Dermis microvascular lymphatic vessel endothelial cell (primary cell): ENCODE measurements around the gene SPN. TPM values are rescaled to one million over a fixed set of nuclear protein-coding genes. Genes with fewer than 3 reads are reported as not detected.
"Not testable (repeated sequence)": the region's sequence is repeated elsewhere in the genome, so short reads cannot be mapped to it uniquely, and the experiment has no call there.

Source experiments
- DNase-seq, 2 donors: peaks; one replicate each; pipeline versions ENCODE4 v3.0.0 to v3.0.0-alpha.2; 2010; ENCODE audit warnings: low read depth in 2 of 2
- total RNA-seq: library from RNA; depleted of rRNA; stranded (reverse); fragments of >200 nt; gene quantifications from 2 replicates; pipeline ENCODE4 v1.2.1, GENCODE V29; 2014

Gene SPN
- total RNA-seq, 1 donor from 2014 or later, result not detected

DNA sequence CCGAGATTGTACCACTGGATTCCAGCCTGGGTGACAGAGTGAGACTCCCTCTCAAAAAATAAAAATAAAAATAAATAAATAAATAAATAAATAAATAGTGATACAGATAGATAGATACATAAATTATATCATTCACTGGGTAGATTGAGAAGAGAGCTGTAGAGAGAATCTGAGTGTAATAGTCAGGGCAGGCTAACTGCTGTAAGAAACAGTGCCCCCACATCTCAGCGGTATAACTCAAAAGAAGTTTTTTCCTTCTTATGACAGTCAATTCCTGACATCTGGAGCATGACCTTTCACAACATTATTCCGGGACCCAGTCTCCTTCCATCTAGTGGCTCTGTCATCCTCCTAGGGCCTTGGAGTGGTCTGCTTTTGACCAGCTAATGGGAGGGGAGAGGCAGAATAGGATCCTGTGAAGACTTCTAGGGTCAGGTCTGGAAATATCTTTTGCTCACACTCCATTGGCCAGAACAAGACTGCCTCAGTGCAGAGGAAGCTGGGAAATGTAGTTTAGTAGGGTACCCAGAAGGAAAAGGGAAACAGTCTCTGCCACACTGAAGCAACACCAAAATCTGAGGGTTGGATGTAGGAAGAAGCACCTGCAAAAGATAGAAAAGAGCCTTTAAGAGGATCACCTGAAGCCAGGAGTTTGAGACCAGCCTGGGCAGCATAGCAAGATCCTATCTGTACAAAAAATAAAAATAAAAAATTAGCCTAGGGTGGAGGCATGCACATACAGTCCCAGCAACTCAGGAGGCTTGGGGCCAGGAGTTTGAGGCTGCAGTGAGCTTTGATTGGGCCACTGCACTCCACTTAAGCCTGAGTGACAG, 13.0 kb downstream of the SPN start:
- DNase-seq, result peak; percentile 2 to 27

DNA sequence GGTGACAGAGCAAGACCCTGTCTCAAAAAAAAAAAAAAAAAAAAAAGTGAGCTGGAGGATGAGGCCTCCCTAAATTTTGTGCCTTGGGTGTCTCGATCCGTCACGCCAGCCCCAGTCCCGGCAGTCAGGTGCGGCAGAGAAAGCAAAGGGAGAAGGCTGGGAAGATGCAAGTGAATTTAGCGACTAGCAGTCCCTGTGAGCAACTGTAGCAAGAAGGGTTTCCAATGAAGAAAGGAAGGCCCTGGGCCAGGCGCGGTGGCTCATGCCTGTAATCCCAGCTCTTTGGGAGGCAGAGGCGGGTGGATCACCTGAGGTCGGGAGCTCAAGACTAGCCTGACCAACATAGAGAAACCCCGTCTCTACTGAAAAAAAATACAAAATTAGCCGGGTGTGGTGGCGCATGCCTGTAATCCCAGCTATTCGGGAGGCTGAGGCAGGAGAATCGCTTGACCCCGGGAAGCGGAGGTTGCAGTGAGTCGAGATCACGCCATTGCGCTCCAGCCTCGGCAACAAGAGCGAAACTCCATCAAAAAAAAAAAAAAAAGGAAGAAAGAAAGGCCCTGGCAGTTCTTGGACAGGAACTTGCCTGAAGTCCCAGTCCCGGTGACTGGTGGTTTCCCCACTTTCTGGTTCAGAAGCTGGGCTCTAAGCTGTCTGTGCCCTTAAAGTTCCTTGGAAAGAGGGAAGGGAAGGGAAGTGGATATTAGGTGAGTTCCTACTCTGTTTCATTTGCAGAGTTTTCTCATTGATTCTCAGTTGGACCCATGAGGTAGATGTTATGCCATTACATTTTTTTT, 14.1 kb downstream of the SPN start:
- DNase-seq, result no peak

DNA sequence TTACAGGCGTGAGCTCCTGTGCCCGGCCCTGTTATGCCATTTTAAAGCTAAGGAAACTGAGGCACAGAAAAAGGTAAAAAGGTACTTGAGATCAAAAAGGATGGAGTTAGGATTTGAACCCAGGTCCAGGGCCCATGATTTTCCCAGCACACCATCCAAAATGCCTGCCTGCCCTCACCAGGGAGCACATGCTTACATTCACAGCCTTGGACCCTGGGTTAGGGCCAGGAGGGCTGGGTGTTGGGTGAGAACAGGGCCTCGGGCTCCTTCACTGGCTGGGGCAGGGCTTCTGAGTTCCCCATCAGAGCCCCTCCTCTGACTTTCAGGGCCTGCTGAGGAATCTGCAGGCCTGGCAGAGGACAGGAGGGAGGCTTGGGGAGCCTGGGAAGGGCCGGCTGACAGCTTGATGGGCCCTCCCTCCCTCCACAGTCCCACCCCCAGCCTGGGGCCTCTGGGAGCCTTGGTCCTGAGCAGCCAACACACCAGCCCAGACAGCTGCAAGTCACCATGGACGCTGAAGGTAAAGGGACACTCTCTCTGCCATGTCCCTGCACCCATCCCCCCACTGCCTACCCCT, 15.7 kb downstream of the SPN start, which contains the start of gene QPRT:
Gene QPRT (plus strand): TSS at position 490 of the 577 bp plus-strand sequence. CDS start 18 bp downstream, at position 508.
- DNase-seq, result no peak

DNA sequence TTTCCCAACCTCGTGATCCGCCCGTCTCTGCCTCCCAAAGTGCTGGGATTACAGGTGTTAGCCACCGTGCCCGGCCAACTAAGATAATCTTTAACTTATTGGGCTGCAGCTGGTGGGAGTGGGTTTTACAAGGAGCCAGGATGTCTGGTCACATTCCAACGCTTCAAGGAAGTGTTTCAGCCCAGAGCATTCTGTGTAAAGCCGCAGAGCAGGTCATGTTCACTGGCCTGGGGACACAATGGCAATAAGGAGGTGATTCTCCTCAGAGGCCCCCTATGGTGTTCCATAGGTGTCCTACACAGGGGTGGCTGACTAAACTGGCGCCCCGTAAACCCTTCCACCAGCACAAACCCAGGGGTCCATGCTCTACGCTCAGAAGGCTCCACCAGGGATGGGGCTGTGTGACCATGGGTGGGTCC, 17.1 kb downstream of the SPN start:
- DNase-seq, result no peak

DNA sequence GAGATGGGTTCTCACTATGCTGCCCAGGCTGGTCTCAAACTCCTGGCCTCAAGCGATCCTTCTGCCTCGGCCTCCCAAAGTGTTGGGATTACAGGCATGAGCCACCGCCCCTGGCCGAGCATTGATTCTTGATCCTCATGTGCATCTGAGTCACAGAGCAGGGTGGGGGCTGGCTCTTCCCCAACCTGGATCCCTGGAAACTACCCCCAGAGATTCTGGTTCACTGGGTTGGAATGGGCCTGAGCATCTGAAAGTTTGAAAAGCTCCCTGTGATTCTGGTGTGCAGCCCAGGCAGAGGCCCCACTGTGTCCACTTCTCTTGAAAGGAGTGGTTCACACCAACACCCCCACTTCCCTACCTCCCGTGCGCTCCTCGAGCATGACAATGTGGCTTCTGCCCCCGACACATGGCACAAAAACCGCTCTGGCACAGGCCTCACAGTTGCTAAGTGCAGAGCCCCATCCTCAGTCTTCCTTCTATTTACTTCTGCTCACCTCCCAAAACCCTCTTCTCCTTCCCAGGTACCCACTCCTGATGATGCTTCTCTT, 20.6 kb downstream of the SPN start:
- no peak for DNase-seq

DNA sequence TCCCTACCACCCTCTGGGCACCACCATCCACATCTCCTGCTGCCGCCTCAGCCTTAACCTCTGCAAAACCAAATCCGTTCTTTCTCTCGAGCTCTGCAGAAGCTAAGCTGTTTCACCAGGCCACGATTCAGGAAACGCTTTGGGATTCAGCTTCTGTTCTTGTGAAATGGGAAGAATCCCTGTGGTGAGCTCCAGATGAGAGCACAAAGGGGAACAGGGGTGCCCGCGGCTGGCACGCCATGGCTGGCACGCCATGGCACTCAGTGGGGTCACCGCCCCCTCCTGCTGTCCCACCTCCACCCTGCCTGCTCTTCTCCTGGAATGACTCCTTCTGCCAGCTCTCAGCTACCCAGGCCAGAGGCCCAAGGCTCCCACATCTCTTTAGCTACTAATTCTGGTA, 21.6 kb downstream of the SPN start:
- no peak for DNase-seq

DNA sequence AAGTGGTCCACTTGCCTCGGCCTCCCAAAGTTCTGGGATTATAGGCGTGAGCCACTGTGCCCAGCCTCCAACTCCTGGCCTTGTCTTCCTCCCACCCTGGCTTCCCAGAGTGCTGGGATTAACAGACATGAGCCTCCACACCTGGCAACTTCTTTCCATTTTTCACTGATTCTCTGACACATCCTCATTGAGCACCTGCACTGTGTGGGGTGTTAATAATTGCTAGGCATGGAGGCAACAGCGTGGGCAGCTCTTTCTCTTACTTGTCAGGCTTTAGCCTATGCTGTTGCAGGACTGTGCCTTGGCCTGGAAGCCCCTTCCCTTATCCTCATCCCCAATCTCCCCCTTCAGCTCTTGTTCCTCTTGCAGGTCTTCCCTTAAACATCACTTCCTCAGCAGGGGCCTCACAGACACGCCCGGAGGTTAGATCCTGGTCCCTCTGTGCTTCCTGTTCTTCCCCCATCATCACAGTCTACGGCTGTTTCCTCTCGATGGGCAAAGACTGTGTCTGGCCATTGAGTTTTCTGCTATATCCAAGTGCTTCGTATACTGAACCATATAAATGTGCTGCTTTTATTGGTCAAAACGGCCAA, 23.8 kb downstream of the SPN start:
- DNase-seq, result no peak

DNA sequence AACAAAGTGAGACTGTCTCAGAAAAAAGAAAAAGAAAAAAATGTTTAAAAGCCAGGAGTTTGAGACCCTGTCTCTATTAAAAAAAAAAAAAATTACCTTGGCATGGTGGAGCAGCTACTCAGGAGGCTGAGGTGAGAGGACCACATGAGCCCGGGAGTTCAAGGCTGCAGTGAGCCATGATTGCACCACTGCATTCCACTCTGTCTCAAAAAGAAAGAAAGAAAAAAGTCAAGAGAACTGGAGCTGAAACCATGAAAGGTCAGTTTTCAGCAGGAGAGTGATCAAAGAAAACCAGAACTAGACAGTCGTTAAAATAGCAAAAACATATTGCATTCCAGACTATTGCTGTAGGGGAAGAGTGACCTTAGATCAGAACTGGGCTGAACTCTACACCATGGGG, 24.7 kb downstream of the SPN start:
- no peak for DNase-seq

DNA sequence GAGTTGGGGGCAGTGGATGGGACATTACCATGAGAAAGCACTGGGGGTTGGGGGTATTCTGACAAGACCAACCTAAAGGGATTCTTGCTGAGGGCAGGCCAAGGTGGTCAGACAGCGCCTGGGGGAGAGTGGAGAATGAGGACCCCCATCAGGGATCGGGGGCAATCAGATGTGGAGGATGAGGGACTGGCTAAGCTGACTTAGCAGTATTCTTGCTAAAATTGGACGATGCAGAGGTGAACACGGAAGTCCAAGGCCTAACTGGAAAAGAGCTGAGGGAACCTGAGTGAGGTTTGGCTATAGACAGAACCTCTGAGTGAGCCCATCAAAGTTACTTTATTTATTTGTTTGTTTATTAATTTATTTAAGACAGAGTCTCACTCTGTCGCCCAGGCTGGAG, 25.1 kb downstream of the SPN start:
- no peak for DNase-seq

DNA sequence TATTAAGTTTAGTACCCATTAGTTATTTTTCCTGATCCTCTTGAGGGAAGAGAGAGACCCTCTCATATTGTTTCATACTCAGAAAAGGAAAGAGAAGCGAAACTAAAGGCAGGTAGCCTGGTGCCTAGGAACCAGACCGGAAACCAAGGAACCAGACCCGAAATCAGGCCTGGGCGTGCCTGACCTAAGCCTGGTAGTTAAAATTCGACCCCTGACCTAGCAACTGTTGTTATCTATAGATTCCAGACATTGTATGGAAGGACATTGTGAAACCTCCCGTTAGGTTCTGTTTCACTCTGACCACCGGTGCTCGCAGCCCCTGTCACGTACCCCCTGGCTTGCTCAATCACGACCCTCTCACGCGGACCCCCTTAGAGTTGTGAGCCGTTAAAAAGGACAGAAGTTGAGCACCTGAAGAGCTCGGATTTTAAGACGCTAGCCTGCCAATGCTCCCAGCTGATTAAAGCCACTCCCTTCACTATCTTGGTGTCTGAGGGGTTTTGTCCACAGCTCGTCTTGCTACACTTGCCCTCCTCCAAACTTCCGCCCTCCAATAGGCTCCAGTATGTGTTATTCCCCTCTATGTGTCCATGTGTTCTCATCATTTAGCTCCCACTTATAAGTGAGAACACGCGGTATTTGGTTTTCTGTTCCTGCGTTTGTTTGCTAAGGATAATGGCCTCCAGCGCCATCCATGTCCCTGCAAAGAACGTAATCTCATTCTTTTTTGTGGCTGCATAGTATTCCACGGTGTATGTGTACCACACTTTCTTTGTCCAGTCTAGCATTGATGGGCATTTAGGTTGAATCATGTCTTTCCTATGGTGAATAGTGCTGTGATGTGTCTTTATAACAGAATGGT, 26.7 kb downstream of the SPN start:
- not testable (repeated sequence) for DNase-seq

DNA sequence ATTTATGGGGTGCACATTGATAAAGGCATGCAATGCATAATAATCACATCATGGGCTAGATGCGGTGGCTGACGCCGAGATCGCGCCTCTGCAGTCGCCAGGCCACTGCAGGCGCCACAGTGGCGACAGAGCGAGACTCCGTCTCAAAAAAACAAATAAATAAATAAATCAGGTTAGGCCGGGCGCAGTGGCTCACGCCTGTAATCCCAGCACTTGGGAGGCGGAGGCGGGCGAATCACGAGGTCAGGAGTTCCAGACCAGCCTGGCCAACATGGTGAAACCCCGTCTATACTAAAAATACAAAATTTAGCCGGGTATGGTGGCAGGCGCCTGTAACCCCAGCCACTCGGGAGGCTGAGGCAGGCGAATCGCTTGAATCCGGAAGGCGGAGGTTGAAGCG, 29.6 kb downstream of the SPN start:
- not testable (repeated sequence) for DNase-seq

DNA sequence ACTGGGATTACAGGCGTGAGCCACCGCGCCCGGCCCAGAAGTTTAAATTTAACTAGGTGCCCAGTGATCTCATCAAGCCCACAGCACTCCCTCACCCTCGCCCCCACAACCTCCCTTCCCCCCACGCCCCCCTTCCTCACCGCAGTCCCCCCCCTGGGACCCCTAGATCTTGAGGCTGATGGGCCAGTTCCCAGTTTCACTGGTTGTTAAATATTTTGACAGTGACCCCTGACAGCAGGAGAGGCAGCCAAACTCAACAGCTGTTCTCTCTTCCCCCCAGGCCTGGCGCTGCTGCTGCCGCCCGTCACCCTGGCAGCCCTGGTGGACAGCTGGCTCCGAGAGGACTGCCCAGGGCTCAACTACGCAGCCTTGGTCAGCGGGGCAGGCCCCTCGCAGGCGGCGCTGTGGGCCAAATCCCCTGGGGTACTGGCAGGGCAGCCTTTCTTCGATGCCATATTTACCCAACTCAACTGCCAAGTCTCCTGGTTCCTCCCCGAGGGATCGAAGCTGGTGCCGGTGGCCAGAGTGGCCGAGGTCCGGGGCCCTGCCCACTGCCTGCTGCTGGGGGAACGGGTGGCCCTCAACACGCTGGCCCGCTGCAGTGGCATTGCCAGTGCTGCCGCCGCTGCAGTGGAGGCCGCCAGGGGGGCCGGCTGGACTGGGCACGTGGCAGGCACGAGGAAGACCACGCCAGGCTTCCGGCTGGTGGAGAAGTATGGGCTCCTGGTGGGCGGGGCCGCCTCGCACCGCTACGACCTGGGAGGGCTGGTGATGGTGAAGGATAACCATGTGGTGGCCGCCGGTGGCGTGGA, 31.5 kb downstream of the SPN start:
- no peak for DNase-seq

DNA sequence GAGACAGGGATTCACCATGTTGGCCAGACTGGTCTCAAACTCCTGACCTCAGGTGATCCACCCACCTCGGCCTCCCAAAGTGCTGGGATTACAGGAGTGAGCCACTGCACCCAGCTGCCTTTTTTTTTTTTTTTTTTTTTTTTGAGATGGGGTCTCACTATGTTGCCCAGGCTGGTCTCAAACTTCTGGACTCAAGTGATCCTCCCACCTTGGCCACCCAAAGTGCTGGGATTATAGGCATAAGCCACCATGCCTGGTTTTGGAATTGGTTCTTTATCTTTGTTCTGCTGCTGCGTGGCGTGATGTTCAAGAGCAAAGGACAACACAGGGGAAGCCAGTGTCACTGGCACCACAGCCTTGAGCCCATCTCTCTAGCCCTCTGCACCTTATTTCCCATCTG, 32.6 kb downstream of the SPN start:
- DNase-seq, result not testable (repeated sequence)

DNA sequence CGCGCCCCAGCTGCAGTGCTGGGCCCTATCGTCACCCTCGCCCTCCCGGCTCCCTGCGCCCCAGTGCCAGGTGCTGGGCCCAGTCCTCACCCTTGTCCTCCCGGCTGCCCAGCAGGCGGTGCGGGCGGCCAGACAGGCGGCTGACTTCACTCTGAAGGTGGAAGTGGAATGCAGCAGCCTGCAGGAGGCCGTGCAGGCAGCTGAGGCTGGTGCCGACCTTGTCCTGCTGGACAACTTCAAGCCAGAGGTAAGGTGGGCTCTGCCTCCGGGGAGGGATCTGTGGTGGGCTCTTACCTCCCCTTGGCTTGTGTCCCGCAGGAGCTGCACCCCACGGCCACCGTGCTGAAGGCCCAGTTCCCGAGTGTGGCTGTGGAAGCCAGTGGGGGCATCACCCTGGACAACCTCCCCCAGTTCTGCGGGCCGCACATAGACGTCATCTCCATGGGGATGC, 33.9 kb downstream of the SPN start:
- no peak for DNase-seq

DNA sequence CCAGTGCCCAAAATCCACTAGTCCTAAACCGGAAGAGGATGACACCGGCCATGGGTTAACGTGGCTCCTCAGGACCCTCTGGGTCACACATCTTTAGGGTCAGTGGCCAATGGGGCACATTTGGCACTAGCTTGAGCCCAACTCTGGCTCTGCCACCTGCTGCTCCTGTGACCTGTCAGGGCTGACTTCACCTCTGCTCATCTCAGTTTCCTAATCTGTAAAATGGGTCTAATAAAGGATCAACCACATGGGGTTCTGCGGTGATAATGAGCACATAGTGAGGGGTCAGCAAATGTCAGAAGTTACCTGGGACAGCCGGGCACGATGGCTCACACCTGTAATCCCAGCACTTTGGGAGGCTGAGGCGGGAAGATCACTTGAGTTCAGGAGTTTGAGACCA, 34.3 kb downstream of the SPN start:
- no peak for DNase-seq

DNA sequence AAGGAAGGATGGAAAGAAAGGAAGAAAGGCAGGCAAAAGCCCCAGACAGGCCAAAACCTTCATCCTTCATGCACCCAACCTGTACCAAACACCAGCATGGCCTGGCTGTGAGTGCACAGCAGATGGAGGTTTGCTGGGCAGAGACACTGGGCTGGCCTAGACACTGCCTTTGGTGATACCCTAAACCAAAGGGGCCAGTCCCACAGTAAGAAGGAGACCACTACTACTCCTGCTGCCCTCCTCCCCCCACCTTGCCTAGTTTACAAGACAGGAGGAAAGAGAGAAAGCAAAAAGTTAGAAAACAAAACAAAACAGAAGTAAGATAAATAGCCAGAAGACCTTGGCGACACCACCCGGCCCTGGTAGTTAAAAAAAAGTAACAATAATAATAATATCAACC, 35.0 kb downstream of the SPN start:
- no peak for DNase-seq

DNA sequence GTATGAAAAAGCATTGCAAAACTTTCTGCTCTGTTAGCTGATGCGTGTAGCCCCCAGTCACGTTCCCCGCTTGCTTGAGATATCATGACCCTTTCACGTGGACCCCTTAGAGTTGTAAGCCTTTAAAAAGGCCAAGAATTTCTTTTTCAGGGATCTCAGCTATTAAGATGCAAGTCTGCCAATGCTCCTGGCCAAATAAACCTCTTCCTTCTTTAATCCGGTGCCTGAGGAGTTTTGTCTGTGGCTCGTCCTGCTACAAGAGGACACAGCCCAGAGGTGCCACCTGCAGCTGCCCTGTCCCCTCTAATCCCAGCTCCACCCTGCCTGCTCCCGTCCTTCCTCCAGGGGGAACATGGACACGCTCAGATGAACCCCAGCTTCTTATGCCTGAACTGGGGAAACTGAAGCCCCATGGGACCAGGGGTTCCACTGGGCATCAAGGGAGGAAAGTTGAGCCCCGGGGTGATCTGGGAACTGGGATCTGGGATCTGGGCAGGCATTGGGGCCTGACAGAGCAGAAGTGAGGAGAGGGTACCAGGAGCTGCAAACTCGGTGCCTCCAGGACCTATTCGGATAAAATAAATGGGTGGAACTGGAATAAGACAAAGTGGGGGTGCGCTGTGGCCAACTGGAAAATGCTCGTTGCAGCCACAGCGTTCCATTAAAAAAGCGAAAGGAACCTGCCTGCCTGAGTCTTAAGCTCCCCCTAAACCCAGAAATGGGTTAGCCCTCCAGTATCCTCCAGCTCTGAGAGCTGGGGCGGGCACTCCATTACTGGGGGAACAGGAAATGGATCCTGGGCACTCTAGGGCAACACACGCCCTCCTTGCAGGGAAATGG, 35.7 kb downstream of the SPN start:
- DNase-seq, result no peak

DNA sequence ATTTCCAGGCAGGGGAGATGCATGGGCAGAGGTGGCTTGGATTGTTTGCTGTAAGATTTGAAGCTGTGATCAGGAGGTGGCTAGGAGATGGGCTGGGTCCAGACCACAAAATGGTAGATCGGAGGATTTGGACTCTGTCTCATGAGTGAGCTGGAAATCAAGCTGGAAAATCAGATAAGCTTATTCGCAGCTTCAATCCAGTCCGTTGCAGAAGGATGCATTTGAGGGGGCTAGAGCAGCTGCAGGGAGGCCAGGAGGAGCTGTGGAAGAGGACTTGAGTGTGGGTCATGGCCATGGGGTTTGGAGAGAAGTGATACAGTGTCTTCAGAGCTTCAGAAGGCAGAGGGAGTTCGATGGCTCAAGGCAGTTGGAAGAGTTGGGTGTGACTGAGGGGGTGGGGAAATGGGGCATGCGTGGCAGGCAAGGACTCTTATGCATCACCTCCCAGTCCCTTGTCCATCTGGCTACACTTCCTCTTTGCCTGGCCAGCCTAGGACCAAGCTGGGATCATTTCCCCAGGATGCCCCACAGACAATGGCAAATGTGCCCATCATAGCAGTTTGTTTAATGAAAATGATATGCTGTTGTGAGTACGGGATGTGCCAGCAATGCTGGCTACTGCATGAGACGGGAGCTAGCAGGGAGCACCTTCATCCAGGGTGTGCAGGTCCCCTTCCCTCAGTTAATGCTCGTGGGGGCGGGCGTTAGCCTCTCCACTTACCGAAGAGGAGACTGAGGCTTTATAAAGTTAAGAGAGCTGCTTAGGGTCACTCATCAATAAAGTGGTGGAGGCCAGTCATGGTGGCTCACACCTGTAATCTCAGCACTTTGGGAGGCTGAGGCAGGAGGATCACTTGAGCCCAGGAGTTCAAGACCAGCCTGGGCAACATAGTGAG, 36.5 kb downstream of the SPN start:
- DNase-seq, result no peak
